ENCODE results near the gene PGAM5. TPM values are rescaled to one million over a fixed set of nuclear protein-coding genes. Genes with fewer than 3 reads are reported as not detected.
"Not testable (repeated sequence)": the region's sequence is repeated elsewhere in the genome, so short reads cannot be mapped to it uniquely, and the experiment has no call there.

Gene PGAM5
- total RNA-seq, 1 experiment from 2014 or later, result 135 TPM

- intact Hi-C loops (cut with micrococcal nuclease), result no loop called here
- Histone ChIP-seq H3K4me1 (ENCODE audit: insufficient read depth, low read length) (no peaks in the 10 kb centered on the region), H3K9ac (ENCODE audit: low read length) (no peak overlapping the region), H3K79me2 (ENCODE audit: low read length) (peaks cover 52% of the 10 kb centered on the region), H3K27me3 (ENCODE audit: low read length) (no peaks in the 10 kb centered on the region), H3K4me2 (ENCODE audit: low read length) (no peak overlapping the region), H3K9me3 (ENCODE audit: low read length) (no peaks in the 10 kb centered on the region), H2AFZ (ENCODE audit: low read length) (no peak overlapping the region), H3K27ac (ENCODE audit: low read length) (no peak overlapping the region), H3F3A (ENCODE audit: low read length, unreplicated experiment) (no peaks in the 10 kb centered on the region), H3K9me2 (replicated peaks; ENCODE audit: low read length) (no peaks in the 10 kb centered on the region), H4K20me1 (ENCODE audit: low read length) (peaks cover 21% of the 10 kb centered on the region), H3K36me3 (ENCODE audit: low read depth, low read length) (peaks cover 74% of the 10 kb centered on the region), H3K4me3 (ENCODE audit: low read length) (no peak overlapping the region)
- no peak for ATAC-seq
- ChIA-PET POLR2A (ENCODE audit: unreplicated experiment) (no interaction called here), CTCF (interaction anchor here (0.7 kb wide), 1 partner anchor 21 kb away, joined by 3 read pairs; no protein-coding TSS in a partner anchor)
- TF ChIP-seq CTCF (conservative IDR thresholded peaks at IDR 0.05; ENCODE audit: low read depth, low read length) (no peak), EZH2 (IDR thresholded peaks at IDR 0.05; ENCODE audit: low read length, unreplicated experiment) (no peak), EZH2phosphoT487 (IDR thresholded peaks at IDR 0.05; ENCODE audit: borderline replicate concordance, low read length) (no peak)
- no TSS peak for BruUV-seq (replicated peaks)
- DNase-seq, result no peak
These were observed 37.7 kb downstream of the PGAM5 start for GRCh38 chr12:132748319-132748718.

- Histone ChIP-seq H3K36me3 (ENCODE audit: low read depth, low read length) (peaks cover 48% of the 10 kb centered on the region), H4K20me1 (ENCODE audit: low read length) (peaks cover 37% of the 10 kb centered on the region), H3K79me2 (ENCODE audit: low read length) (peaks cover 73% of the 10 kb centered on the region)
- BruUV-seq (replicated peaks); POLR2A ChIA-PET (ENCODE audit: unreplicated experiment); H3K9me2 ChIP-seq (replicated peaks; ENCODE audit: low read length); H3K4me2 ChIP-seq (ENCODE audit: low read length); DNase-seq; H3K9ac ChIP-seq (ENCODE audit: low read length); H3K27ac ChIP-seq (ENCODE audit: low read length); H3K4me3 ChIP-seq (ENCODE audit: low read length); H3K27me3 ChIP-seq (ENCODE audit: low read length); CTCF ChIA-PET; H3K4me1 ChIP-seq (ENCODE audit: insufficient read depth, low read length); H2AFZ ChIP-seq (ENCODE audit: low read length); ATAC-seq; H3K9me3 ChIP-seq (ENCODE audit: low read length); intact Hi-C loops (cut with micrococcal nuclease); H3F3A ChIP-seq (ENCODE audit: low read length, unreplicated experiment): not testable (repeated sequence)
These were observed 43.0 kb downstream of the PGAM5 start for GRCh38 chr12:132753670-132754069.

GRCh38 chr12:132754160-132754932 lies 43.7 kb downstream of the PGAM5 start:
- no peaks in the 10 kb centered on the region for H3K9me2 ChIP-seq (replicated peaks; ENCODE audit: low read length)
- TF ChIP-seq EZH2phosphoT487 (IDR thresholded peaks at IDR 0.05; ENCODE audit: borderline replicate concordance, low read length) (no peak), CTCF (conservative IDR thresholded peaks at IDR 0.05; ENCODE audit: low read depth, low read length) (0 out of 2 replicates have a peak, but pooled peaks have one; percentile 31), EZH2 (IDR thresholded peaks at IDR 0.05; ENCODE audit: low read length, unreplicated experiment) (no peak)
- intact Hi-C loops (cut with micrococcal nuclease), result no loop called here
- no peak overlapping the region for H2AFZ ChIP-seq (ENCODE audit: low read length)
- H3F3A ChIP-seq (ENCODE audit: low read length, unreplicated experiment), result no peaks in the 10 kb centered on the region
- H3K4me1 ChIP-seq (ENCODE audit: insufficient read depth, low read length), result no peaks in the 10 kb centered on the region
- no peaks in the 10 kb centered on the region for H3K27me3 ChIP-seq (ENCODE audit: low read length)
- H3K79me2 ChIP-seq (ENCODE audit: low read length), result peaks cover 79% of the 10 kb centered on the region
- ATAC-seq (peak; percentile 50; the same call in 1 of the 2 replicates), DNase-seq (no peak)
- peaks cover 41% of the 10 kb centered on the region for H4K20me1 ChIP-seq (ENCODE audit: low read length)
- no peaks in the 10 kb centered on the region for H3K9me3 ChIP-seq (ENCODE audit: low read length)
- H3K27ac ChIP-seq (ENCODE audit: low read length), result no peak overlapping the region
- H3K4me2 ChIP-seq (ENCODE audit: low read length), result no peak overlapping the region
- no TSS peak for BruUV-seq (replicated peaks)
- POLR2A ChIA-PET (ENCODE audit: unreplicated experiment), result no interaction called here
- H3K9ac ChIP-seq (ENCODE audit: low read length), result no peak overlapping the region
- peaks cover 49% of the 10 kb centered on the region for H3K36me3 ChIP-seq (ENCODE audit: low read depth, low read length)
- CTCF ChIA-PET, result no interaction called here
- H3K4me3 ChIP-seq (ENCODE audit: low read length), result no peak overlapping the region

GRCh38 chr12:132758825-132759224 lies 48.2 kb downstream of the PGAM5 start:
- intact Hi-C loops (cut with micrococcal nuclease); POLR2A ChIA-PET (ENCODE audit: unreplicated experiment); H3K9me2 ChIP-seq (replicated peaks; ENCODE audit: low read length); H3K9me3 ChIP-seq (ENCODE audit: low read length); H3K9ac ChIP-seq (ENCODE audit: low read length); CTCF ChIA-PET; ATAC-seq; H3K27ac ChIP-seq (ENCODE audit: low read length); BruUV-seq (replicated peaks); H3K4me2 ChIP-seq (ENCODE audit: low read length); H3F3A ChIP-seq (ENCODE audit: low read length, unreplicated experiment); H3K27me3 ChIP-seq (ENCODE audit: low read length); H2AFZ ChIP-seq (ENCODE audit: low read length); DNase-seq; H3K4me3 ChIP-seq (ENCODE audit: low read length): not testable (repeated sequence)
- H3K36me3 ChIP-seq (ENCODE audit: low read depth, low read length), result peaks cover 17% of the 10 kb centered on the region
- peaks cover 13% of the 10 kb centered on the region for H3K4me1 ChIP-seq (ENCODE audit: insufficient read depth, low read length)
- peaks cover 43% of the 10 kb centered on the region for H4K20me1 ChIP-seq (ENCODE audit: low read length)
- peaks cover 88% of the 10 kb centered on the region for H3K79me2 ChIP-seq (ENCODE audit: low read length)
